ENCODE results near the gene KIF15.
"Not testable (repeated sequence)": the region's sequence is repeated elsewhere in the genome, so short reads cannot be mapped to it uniquely, and the experiment has no call there.

KIF15 gene

DNA sequence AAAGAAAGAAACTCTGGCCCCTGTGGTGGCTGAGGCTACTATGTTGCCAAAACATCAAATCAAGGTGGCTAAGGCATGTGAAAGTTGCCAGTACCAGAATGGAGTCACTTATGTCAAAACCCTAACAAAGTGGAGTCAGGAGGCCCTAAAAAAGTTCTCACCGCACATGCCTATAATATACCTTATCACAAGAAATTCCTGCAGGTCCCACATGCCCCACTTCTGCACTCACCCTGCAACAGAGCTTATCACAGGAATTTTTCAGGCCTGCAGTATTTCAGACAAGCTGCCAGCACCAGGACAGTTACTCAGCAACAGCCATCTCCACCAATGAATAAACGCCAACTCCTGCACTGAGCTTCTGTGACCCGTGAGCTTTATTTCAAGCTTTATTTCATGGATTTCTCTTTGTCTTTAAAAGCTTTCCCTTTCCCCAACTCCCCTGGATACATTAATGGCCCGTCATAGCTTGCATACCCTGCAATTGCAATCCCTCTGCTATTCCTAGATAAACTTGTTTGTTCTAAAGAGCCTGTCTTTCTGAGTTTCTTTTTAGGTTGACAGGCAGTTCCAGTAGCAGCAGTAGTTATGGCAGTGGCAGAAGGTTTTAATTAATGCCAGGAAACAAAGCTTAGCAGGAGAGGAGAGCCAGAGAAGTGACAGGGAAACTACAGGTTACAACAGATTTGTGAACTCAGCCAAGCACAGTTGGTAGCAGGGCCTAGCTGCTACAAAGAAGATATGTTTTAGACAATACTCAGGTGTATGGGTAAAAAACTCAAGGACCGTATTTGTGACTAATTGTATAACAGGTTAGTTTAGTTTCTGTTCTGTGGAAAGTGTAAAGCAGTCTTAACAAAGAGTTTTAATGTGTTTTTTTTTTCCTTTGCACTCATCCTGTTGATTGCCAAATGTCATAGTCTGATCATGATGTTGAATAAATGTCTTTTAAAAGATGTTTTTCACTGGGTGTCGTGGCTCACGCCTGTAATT, 84.2 kb downstream of the KIF15 start:
- no peak overlapping the region for H2BK15ac ChIP-seq (replicated peaks; ENCODE audit: low read depth)
- H3K4me2 ChIP-seq (ENCODE audit: low read length) = no peak overlapping the region
- no peak overlapping the region for H2BK5ac ChIP-seq (ENCODE audit: low read length)
- no peak overlapping the region for H4K8ac ChIP-seq (ENCODE audit: low read depth, low read length)
- no peak overlapping the region for H4K5ac ChIP-seq (ENCODE audit: low read length)
- no peaks in the 10 kb centered on the region for H3K27me3 ChIP-seq (ENCODE audit: insufficient read depth, low read length, poor library complexity)
- H3K79me2 ChIP-seq (ENCODE audit: control insufficient read depth, insufficient read depth, low read length) = no peaks in the 10 kb centered on the region
- no peak overlapping the region for H3K56ac ChIP-seq (ENCODE audit: low read length)
- no peak overlapping the region for H3K23ac ChIP-seq (ENCODE audit: low read length)
- WGBS (ENCODE audit: extremely low coverage, insufficient coverage, low lambda C conversion rate) = no CpG with 5 or more reads among the region's 7 CpGs
- DNase-seq = peak; percentile 36
- H2AK5ac ChIP-seq (ENCODE audit: low read length) = no peak overlapping the region
- no peaks in the 10 kb centered on the region for H3K4me1 ChIP-seq (ENCODE audit: control insufficient read depth, low read depth, low read length)
- no peak overlapping the region for H3K9ac ChIP-seq (ENCODE audit: low read length)
- no peaks in the 10 kb centered on the region for H3K79me1 ChIP-seq (ENCODE audit: low read length)
- H3K4ac ChIP-seq (ENCODE audit: low read depth, low read length) = no peak overlapping the region
- no peak overlapping the region for H3K18ac ChIP-seq (ENCODE audit: low read length)
- no peak overlapping the region for H3K27ac ChIP-seq (ENCODE audit: low read depth, low read length)
- H3K36me3 ChIP-seq (ENCODE audit: control insufficient read depth, insufficient read depth, low read length) = peaks cover 2% of the 10 kb centered on the region
- H2BK120ac ChIP-seq (ENCODE audit: low read depth, low read length) = no peak overlapping the region
- H3K4me3 ChIP-seq (ENCODE audit: low read length) = no peak overlapping the region

DNA sequence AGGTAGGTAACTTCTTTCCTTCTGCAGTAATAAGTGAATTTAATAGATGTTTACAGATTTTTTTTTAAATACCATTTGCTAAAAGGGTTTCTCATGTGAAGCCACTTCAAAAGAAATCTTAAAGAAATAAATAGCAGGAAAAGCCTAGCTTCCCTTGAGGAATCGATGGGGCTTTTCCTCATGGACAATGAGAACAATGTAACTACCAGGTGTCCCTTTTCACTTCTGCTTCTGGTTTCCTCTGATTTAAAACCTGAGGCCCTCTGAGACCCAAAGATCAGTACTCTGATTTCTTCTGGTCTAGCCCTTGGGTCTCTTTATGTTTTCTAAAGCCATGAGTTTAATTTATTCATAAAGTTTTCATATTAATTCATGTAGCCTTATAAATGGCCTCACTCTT, 87.0 kb downstream of the KIF15 start:
- Histone ChIP-seq H3K27ac (ENCODE audit: low read depth, low read length) (no peak overlapping the region), H2BK5ac (ENCODE audit: low read length) (no peak overlapping the region), H3K4me3 (ENCODE audit: low read length) (no peak overlapping the region), H2BK15ac (replicated peaks; ENCODE audit: low read depth) (no peak overlapping the region), H2BK120ac (ENCODE audit: low read depth, low read length) (no peak overlapping the region), H3K4me2 (ENCODE audit: low read length) (no peak overlapping the region), H3K9ac (ENCODE audit: low read length) (no peak overlapping the region), H4K8ac (ENCODE audit: low read depth, low read length) (no peak overlapping the region), H3K27me3 (ENCODE audit: insufficient read depth, low read length, poor library complexity) (no peaks in the 10 kb centered on the region), H3K23ac (ENCODE audit: low read length) (no peak overlapping the region), H3K18ac (ENCODE audit: low read length) (no peak overlapping the region), H3K79me2 (ENCODE audit: control insufficient read depth, insufficient read depth, low read length) (no peaks in the 10 kb centered on the region), H3K79me1 (ENCODE audit: low read length) (no peaks in the 10 kb centered on the region), H3K4ac (ENCODE audit: low read depth, low read length) (no peak overlapping the region), H4K5ac (ENCODE audit: low read length) (no peak overlapping the region), H3K56ac (ENCODE audit: low read length) (no peak overlapping the region), H3K36me3 (ENCODE audit: control insufficient read depth, insufficient read depth, low read length) (peaks cover 1% of the 10 kb centered on the region), H3K4me1 (ENCODE audit: control insufficient read depth, low read depth, low read length) (no peaks in the 10 kb centered on the region), H2AK5ac (ENCODE audit: low read length) (no peak overlapping the region)
- no peak for DNase-seq
- WGBS (ENCODE audit: extremely low coverage, insufficient coverage, low lambda C conversion rate) = no CpG with 5 or more reads among the region's 1 CpG

DNA sequence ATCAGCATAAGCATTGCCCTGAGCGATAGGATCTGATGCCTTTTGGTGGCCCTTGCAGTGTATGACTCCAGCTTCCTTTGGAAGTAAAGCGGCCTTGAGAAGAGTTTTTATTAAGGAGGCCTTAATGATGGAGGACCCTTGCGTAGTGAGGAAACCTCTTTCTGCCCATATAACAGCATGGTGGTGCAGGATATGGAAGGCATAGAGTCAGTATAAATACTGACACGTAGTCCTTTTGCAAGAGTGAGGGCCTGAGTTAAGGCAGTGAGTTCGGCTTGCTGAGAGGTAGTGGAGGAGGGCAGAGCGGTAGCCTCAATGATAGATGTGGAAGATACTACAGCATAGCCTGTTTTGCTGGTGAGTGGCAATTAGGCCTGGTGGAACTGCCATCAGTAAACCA, 95.1 kb downstream of the KIF15 start:
- not testable (repeated sequence) for H2BK120ac ChIP-seq (ENCODE audit: low read depth, low read length); H3K23ac ChIP-seq (ENCODE audit: low read length); H3K4me3 ChIP-seq (ENCODE audit: low read length); H2BK15ac ChIP-seq (replicated peaks; ENCODE audit: low read depth); H3K4ac ChIP-seq (ENCODE audit: low read depth, low read length); H3K4me1 ChIP-seq (ENCODE audit: control insufficient read depth, low read depth, low read length); H2BK5ac ChIP-seq (ENCODE audit: low read length); H3K56ac ChIP-seq (ENCODE audit: low read length); H3K79me1 ChIP-seq (ENCODE audit: low read length); H4K8ac ChIP-seq (ENCODE audit: low read depth, low read length); H3K79me2 ChIP-seq (ENCODE audit: control insufficient read depth, insufficient read depth, low read length); H3K4me2 ChIP-seq (ENCODE audit: low read length); H3K27ac ChIP-seq (ENCODE audit: low read depth, low read length); H3K9ac ChIP-seq (ENCODE audit: low read length); H2AK5ac ChIP-seq (ENCODE audit: low read length); H3K36me3 ChIP-seq (ENCODE audit: control insufficient read depth, insufficient read depth, low read length); H3K18ac ChIP-seq (ENCODE audit: low read length); H3K27me3 ChIP-seq (ENCODE audit: insufficient read depth, low read length, poor library complexity); H4K5ac ChIP-seq (ENCODE audit: low read length); DNase-seq
- WGBS (ENCODE audit: extremely low coverage, insufficient coverage, low lambda C conversion rate) = no CpG with 5 or more reads among the region's 6 CpGs

GRCh38 chr3:44860117-44860516, 98.5 kb downstream of the KIF15 start:
- no peaks in the 10 kb centered on the region for H3K79me2 ChIP-seq (ENCODE audit: control insufficient read depth, insufficient read depth, low read length)
- no CpG with 5 or more reads among the region's 4 CpGs for WGBS (ENCODE audit: extremely low coverage, insufficient coverage, low lambda C conversion rate)
- no peak overlapping the region for H3K4me3 ChIP-seq (ENCODE audit: low read length)
- no peak overlapping the region for H2BK5ac ChIP-seq (ENCODE audit: low read length)
- H3K56ac ChIP-seq (ENCODE audit: low read length) = no peak overlapping the region
- H4K8ac ChIP-seq (ENCODE audit: low read depth, low read length) = no peak overlapping the region
- H3K4me2 ChIP-seq (ENCODE audit: low read length) = no peak overlapping the region
- no peak overlapping the region for H2BK15ac ChIP-seq (replicated peaks; ENCODE audit: low read depth)
- H2AK5ac ChIP-seq (ENCODE audit: low read length) = no peak overlapping the region
- no peaks in the 10 kb centered on the region for H3K27me3 ChIP-seq (ENCODE audit: insufficient read depth, low read length, poor library complexity)
- no peak overlapping the region for H4K5ac ChIP-seq (ENCODE audit: low read length)
- DNase-seq = no peak
- no peak overlapping the region for H3K9ac ChIP-seq (ENCODE audit: low read length)
- H3K79me1 ChIP-seq (ENCODE audit: low read length) = peaks cover 3% of the 10 kb centered on the region
- H3K23ac ChIP-seq (ENCODE audit: low read length) = no peak overlapping the region
- H3K4me1 ChIP-seq (ENCODE audit: control insufficient read depth, low read depth, low read length) = peaks cover 5% of the 10 kb centered on the region
- H3K4ac ChIP-seq (ENCODE audit: low read depth, low read length) = no peak overlapping the region
- no peak overlapping the region for H3K18ac ChIP-seq (ENCODE audit: low read length)
- H3K36me3 ChIP-seq (ENCODE audit: control insufficient read depth, insufficient read depth, low read length) = no peaks in the 10 kb centered on the region
- H3K27ac ChIP-seq (ENCODE audit: low read depth, low read length) = no peak overlapping the region
- no peak overlapping the region for H2BK120ac ChIP-seq (ENCODE audit: low read depth, low read length)

- Histone ChIP-seq H3K79me1 (ENCODE audit: low read length) (peaks cover 3% of the 10 kb centered on the region), H3K27ac (ENCODE audit: low read depth, low read length) (peak within 1 kb of the TSS; percentile 83), H3K56ac (ENCODE audit: low read length) (peak within 1 kb of the TSS; percentile 89), H2BK15ac (replicated peaks; ENCODE audit: low read depth) (no peak within 1 kb of the TSS), H4K8ac (ENCODE audit: low read depth, low read length) (peak within 1 kb of the TSS; percentile 31), H3K4me3 (ENCODE audit: low read length) (peak within 1 kb of the TSS; percentile 63), H2BK5ac (ENCODE audit: low read length) (no peak within 1 kb of the TSS), H2AK5ac (ENCODE audit: low read length) (peak within 1 kb of the TSS; percentile 94), H3K79me2 (ENCODE audit: control insufficient read depth, insufficient read depth, low read length) (no peaks in the 10 kb centered on the region), H3K9ac (ENCODE audit: low read length) (peak within 1 kb of the TSS; percentile 91), H3K4me1 (ENCODE audit: control insufficient read depth, low read depth, low read length) (peaks cover 5% of the 10 kb centered on the region), H4K5ac (ENCODE audit: low read length) (no peak within 1 kb of the TSS), H3K23ac (ENCODE audit: low read length) (peak within 1 kb of the TSS; percentile 89), H3K4me2 (ENCODE audit: low read length) (peak within 1 kb of the TSS; percentile 98), H3K4ac (ENCODE audit: low read depth, low read length) (peak within 1 kb of the TSS; percentile 89), H3K36me3 (ENCODE audit: control insufficient read depth, insufficient read depth, low read length) (no peaks in the 10 kb centered on the region), H3K18ac (ENCODE audit: low read length) (peak within 1 kb of the TSS; percentile 90), H3K27me3 (ENCODE audit: insufficient read depth, low read length, poor library complexity) (no peaks in the 10 kb centered on the region), H2BK120ac (ENCODE audit: low read depth, low read length) (no peak within 1 kb of the TSS)
- WGBS (ENCODE audit: extremely low coverage, insufficient coverage, low lambda C conversion rate) = no CpG with 5 or more reads among the region's 91 CpGs
- peak; percentile 97 for DNase-seq
Observed at GRCh38 chr3:44861412-44862225, 100.0 kb downstream of the KIF15 start, which contains the start of gene TMEM42. Gene TMEM42, plus strand, starts transcription at chr3:44861912. Its CDS starts 13 bp downstream, at chr3:44861925.

Measured in mesendoderm (in vitro differentiated cells).